ENCODE measurements around the gene PARS2. TPM values are rescaled to one million over a fixed set of nuclear protein-coding genes. Genes with fewer than 3 reads are reported as not detected.

The PARS2 gene
- total and polyA plus RNA-seq, 5 donors, result 2.0 to 3.7 (median 2.9) TPM

DNA sequence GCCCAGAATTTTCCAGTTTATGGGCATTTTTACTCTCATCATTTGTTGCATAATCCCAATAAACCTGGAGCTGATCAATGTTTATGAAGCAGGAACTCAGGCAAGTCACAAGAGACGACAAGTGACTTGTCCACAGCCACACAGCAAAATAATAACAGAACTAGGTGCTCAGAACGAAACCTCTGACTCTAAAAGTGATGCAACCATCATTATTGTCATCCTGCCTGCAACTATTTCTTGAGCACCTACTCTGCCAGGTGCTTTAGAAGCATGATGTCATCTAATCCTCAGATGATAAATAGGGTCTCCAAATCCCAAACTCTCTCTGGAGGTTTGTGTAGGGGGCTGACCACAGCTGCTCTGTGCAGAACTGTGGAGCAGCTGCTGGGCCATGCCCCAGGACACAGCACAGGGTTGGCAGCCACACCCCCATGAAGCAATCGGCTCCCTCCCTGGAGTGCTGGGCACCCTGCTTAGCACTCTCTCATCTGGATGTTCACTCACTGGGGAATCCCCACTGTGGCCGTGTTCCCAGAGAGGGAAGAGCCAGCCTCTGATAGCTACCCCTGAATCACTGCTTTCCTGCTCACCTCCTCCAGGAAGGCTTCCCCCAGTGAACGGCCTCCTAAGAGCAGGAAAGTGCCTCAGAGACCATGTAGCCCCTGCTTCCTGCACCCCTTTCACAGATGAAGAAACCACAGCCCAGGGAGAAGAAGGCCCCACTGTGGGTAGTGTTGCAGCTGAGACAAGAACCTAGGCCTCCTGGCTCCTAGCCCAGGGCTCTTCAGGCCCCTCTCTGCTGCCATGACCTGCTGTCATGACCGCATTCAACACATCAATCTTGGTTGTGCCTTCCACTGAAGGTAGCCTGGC lies 34.7 kb upstream of the PARS2 start:
- Histone ChIP-seq H3K9me3 (ENCODE audit: control insufficient read depth, low read length) (no peaks in the 10 kb centered on the region), H3K27me3 (ENCODE audit: control insufficient read depth, insufficient read depth) (no peaks in the 10 kb centered on the region), H3K4me1 (ENCODE audit: control insufficient read depth, insufficient read depth, low read length) (no peaks in the 10 kb centered on the region), H3K27ac (ENCODE audit: low read length) (no peak overlapping the region), H3K4me3 (ENCODE audit: low read length) (no peak overlapping the region)
- 61% methylated on average over 6 of the region's 6 CpGs for WGBS
- no peak for ATAC-seq
- no peak for DNase-seq
- intact Hi-C loops (cut with DNase I), result no loop called here

DNA sequence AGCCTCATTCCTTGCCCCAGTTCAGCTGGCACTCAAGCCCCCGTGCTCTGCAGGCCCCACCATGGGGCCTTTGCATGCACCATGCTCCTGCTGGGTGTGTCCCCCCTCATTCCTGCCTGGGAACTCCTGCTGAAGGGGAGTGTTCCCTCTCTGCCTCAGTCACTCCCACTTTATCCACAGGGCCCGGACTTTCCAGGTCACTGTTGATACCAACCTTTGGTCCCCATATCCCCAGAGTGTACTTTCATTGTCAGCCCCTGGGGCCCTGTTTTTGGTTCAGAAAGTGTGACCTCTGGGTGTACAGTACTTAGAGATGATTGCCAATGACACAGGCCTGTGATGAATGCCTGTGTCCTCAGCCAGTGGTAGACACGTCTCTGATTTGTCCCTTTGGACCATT lies 33.9 kb upstream of the PARS2 start:
- Histone ChIP-seq H3K4me1 (ENCODE audit: control insufficient read depth, insufficient read depth, low read length) (no peaks in the 10 kb centered on the region), H3K27ac (ENCODE audit: low read length) (no peak overlapping the region), H3K27me3 (ENCODE audit: control insufficient read depth, insufficient read depth) (no peaks in the 10 kb centered on the region), H3K9me3 (ENCODE audit: control insufficient read depth, low read length) (no peaks in the 10 kb centered on the region), H3K4me3 (ENCODE audit: low read length) (no peak overlapping the region)
- ATAC-seq (no peak), DNase-seq (no peak)
- 64% methylated on average over 3 of the region's 3 CpGs for WGBS
- intact Hi-C loops (cut with DNase I), result no loop called here

- no peaks in the 10 kb centered on the region for H3K27me3 ChIP-seq (ENCODE audit: control insufficient read depth, insufficient read depth)
- DNase-seq (no peak), ATAC-seq (no peak)
- no peak overlapping the region for H3K4me3 ChIP-seq (ENCODE audit: low read length)
- intact Hi-C loops (cut with DNase I), result no loop called here
- H3K27ac ChIP-seq (ENCODE audit: low read length), result no peak overlapping the region
- H3K4me1 ChIP-seq (ENCODE audit: control insufficient read depth, insufficient read depth, low read length), result no peaks in the 10 kb centered on the region
- no peaks in the 10 kb centered on the region for H3K9me3 ChIP-seq (ENCODE audit: control insufficient read depth, low read length)
- 88% methylated on average over 2 of the region's 2 CpGs for WGBS
Measured at GRCh38 chr1:54796902-54797301, 32.6 kb upstream of the PARS2 start.

DNA sequence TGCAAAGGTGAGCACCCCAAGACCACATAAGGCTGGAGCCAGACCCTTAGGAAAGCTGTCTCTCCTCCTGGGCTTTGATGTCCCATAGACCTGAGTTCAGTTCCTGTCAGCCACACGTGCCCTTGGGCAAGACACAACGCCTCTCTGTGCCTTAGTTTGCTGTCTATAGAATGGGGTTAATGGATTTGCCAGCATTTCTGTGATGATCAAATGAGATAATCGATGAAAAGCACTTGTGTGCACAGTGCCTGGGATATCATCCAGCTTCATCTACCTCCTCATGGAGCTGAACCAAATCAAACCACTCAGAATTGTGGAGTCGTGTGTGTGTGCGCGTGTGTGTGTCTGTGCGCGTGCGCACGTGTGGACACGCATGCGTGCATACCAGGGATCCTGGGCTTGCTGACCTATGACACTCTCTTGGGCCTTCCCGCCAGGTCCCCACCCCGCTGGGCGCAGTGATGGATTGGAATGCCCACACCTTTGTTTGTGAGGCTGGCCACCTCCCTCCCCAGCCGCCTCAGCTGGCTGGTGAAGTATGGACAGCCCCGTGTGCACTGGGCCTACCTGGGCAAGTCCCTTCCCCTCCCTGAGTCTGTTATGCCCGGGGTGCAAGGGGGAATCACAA lies 31.6 kb upstream of the PARS2 start:
- H3K4me1 ChIP-seq (ENCODE audit: control insufficient read depth, insufficient read depth, low read length), result no peaks in the 10 kb centered on the region
- WGBS, result 89% methylated on average over 18 of the region's 18 CpGs
- H3K9me3 ChIP-seq (ENCODE audit: control insufficient read depth, low read length), result no peaks in the 10 kb centered on the region
- intact Hi-C loops (cut with DNase I), result no loop called here
- no peak overlapping the region for H3K4me3 ChIP-seq (ENCODE audit: low read length)
- ATAC-seq (peak in 1 of 2 donors; percentile 19), DNase-seq (no peak)
- H3K27ac ChIP-seq (ENCODE audit: low read length), result no peak overlapping the region
- no peaks in the 10 kb centered on the region for H3K27me3 ChIP-seq (ENCODE audit: control insufficient read depth, insufficient read depth)

- DNase-seq (no peak), ATAC-seq (no peak)
- no peaks in the 10 kb centered on the region for H3K4me1 ChIP-seq (ENCODE audit: control insufficient read depth, insufficient read depth, low read length)
- no peak overlapping the region for H3K27ac ChIP-seq (ENCODE audit: low read length)
- H3K4me3 ChIP-seq (ENCODE audit: low read length), result no peak overlapping the region
- H3K27me3 ChIP-seq (ENCODE audit: control insufficient read depth, insufficient read depth), result no peaks in the 10 kb centered on the region
- 66% methylated on average over 4 of the region's 4 CpGs for WGBS
- H3K9me3 ChIP-seq (ENCODE audit: control insufficient read depth, low read length), result no peaks in the 10 kb centered on the region
- intact Hi-C loops (cut with DNase I), result no loop called here
Measured at GRCh38 chr1:54795356-54795665, 31.0 kb upstream of the PARS2 start.

DNA sequence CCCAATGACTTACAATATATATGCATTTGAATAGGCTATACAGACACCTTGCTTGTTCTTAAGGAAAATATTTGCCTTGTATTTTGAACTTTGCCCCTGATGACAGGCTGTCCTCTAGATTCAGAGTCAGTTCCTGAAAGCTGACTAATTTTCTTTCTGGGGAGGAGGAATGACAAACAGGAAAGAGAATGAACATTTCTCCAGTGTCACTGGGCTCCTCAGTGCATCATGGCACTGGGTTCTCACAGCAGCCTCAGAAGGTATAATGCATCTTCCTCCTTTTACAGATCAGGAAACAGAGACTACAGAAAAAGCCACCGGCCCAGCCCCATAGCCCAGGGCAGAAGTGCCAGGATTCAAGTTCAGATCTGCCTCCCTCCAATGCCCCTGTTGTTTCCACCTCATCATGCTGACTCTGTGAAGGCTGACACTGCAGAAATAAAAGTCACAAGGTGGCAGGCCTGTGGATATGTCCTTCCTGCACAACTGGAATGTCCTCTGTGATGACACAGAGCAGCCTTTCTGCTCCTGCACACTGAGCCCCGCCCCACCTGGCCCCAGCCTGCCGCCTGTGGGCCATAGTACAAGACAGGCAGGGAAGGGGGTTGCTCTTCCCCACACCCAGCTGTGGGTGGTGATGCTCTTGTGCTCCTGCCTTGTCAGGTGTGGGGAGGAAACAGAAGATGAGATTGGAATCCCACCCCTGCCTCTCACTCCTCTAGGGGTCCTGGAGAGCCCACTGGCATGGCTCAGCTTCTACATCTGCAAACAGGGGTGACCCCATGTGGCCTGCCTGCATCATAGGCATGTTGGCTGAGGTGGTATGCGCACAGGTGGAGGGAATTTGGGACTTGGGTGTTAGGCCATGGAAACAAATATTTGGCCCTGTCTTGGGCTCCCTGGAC lies 30.4 kb upstream of the PARS2 start:
- ATAC-seq (no peak), DNase-seq (no peak)
- H3K9me3 ChIP-seq (ENCODE audit: control insufficient read depth, low read length), result no peaks in the 10 kb centered on the region
- no peak overlapping the region for H3K27ac ChIP-seq (ENCODE audit: low read length)
- H3K4me3 ChIP-seq (ENCODE audit: low read length), result no peak overlapping the region
- no peaks in the 10 kb centered on the region for H3K4me1 ChIP-seq (ENCODE audit: control insufficient read depth, insufficient read depth, low read length)
- H3K27me3 ChIP-seq (ENCODE audit: control insufficient read depth, insufficient read depth), result no peaks in the 10 kb centered on the region
- 71% methylated on average over 4 of the region's 4 CpGs for WGBS
- intact Hi-C loops (cut with DNase I), result no loop called here

DNA sequence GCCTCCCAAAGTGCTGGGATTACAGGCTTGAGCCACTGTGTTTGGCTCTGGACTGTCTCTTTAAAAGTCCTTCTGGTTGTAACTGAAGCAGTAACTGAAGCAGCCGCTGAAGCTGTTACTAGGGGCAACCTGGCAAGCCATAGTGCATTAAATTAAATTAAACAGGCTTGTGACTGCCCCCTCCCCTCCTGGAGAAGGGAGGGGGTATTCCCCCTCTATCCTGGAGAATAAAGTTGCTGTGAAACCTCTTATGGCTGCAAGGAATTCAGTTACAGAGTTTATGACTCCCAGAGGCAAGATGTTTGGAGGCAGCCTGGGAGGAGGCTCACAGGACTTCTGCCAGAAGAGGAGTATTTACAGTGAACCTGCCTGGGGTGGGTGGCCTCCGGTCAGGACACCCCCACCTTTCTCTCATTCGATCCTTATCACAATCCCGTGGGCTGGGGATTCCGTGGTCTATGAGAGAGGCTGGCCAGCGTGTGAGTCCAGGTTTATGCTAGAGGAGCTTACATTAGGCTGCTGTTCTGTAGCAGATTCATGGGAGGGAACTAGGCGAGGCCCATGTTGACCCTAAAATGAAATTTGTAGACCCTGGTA lies 28.5 kb upstream of the PARS2 start:
- 58% methylated on average over 7 of the region's 7 CpGs for WGBS
- H3K4me3 ChIP-seq (ENCODE audit: low read length), result no peak overlapping the region
- no peaks in the 10 kb centered on the region for H3K9me3 ChIP-seq (ENCODE audit: control insufficient read depth, low read length)
- DNase-seq (no peak), ATAC-seq (no peak)
- no peak overlapping the region for H3K27ac ChIP-seq (ENCODE audit: low read length)
- no peaks in the 10 kb centered on the region for H3K27me3 ChIP-seq (ENCODE audit: control insufficient read depth, insufficient read depth)
- no peaks in the 10 kb centered on the region for H3K4me1 ChIP-seq (ENCODE audit: control insufficient read depth, insufficient read depth, low read length)
- intact Hi-C loops (cut with DNase I), result no loop called here

- no peak for DNase-seq
- Histone ChIP-seq H3K27ac (ENCODE audit: low read length) (no peak overlapping the region), H3K4me1 (ENCODE audit: control insufficient read depth, insufficient read depth, low read length) (no peaks in the 10 kb centered on the region), H3K4me3 (ENCODE audit: low read length) (no peak overlapping the region), H3K9me3 (ENCODE audit: control insufficient read depth, low read length) (no peaks in the 10 kb centered on the region), H3K27me3 (ENCODE audit: control insufficient read depth, insufficient read depth) (no peaks in the 10 kb centered on the region)
- no peak for ATAC-seq
- intact Hi-C loops (cut with DNase I), result no loop called here
- WGBS, result 78% methylated on average over 13 of the region's 13 CpGs
Measured at GRCh38 chr1:54791880-54792522, 27.7 kb upstream of the PARS2 start.

DNA sequence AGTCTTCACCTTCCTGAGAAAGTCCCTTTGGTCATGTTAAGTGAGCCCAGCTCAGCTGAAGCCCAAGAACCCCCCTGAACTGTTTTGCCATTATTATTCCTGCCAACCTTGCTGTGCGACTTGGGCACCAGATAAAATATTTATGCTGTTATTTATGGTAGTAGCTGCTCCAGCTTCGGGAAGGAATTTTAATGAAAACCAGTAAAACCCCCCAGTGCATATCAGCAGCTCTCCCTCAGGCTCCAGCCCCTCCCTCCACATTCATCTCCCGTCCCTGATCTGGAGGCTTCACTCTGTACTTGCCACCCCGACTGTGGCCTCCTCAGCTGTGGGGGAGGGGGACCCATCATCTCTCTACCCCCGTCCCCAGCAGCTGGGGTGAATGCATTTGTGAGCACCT lies 24.1 kb upstream of the PARS2 start:
- WGBS, result 26% methylated on average over 5 of the region's 5 CpGs

GRCh38 chr1:54787604-54788003 lies 23.3 kb upstream of the PARS2 start:
- Histone ChIP-seq H3K4me3 (ENCODE audit: low read length) (no peak overlapping the region), H3K9me3 (ENCODE audit: control insufficient read depth, low read length) (no peaks in the 10 kb centered on the region), H3K27ac (ENCODE audit: low read length) (no peak overlapping the region), H3K27me3 (ENCODE audit: control insufficient read depth, insufficient read depth) (no peaks in the 10 kb centered on the region), H3K4me1 (ENCODE audit: control insufficient read depth, insufficient read depth, low read length) (no peaks in the 10 kb centered on the region)
- no peak for DNase-seq
- intact Hi-C loops (cut with DNase I), result no loop called here
- no peak for ATAC-seq
- 81% methylated on average over 11 of the region's 11 CpGs for WGBS

More for the DNA sequence above, 24.1 kb upstream of the PARS2 start:
- ATAC-seq (no peak), DNase-seq (no peak)
- intact Hi-C loops (cut with DNase I), result no loop called here
- H3K27ac ChIP-seq (ENCODE audit: low read length), result no peak overlapping the region
- H3K4me1 ChIP-seq (ENCODE audit: control insufficient read depth, insufficient read depth, low read length), result no peaks in the 10 kb centered on the region
- no peak overlapping the region for H3K4me3 ChIP-seq (ENCODE audit: low read length)
- no peaks in the 10 kb centered on the region for H3K27me3 ChIP-seq (ENCODE audit: control insufficient read depth, insufficient read depth)
- no peaks in the 10 kb centered on the region for H3K9me3 ChIP-seq (ENCODE audit: control insufficient read depth, low read length)
